Keratinocyte (primary cell): Measurements from ENCODE around the gene DTD2. TPM values are rescaled to one million over a fixed set of nuclear protein-coding genes. Genes with fewer than 3 reads are reported as not detected.

Source experiments
- DNase-seq: peaks from one replicate; pipeline ENCODE4 v3.0.0-alpha.2; 2011; ENCODE audit warnings: low read depth, missing footprints, low spot score
- FAIRE-seq: peaks from 2 replicates; lab custom pipeline; 2011; peaks lifted over from hg19 to GRCh38; lab: Jason Lieb, UNC
- H2AFZ ChIP-seq: 2 replicates; pipeline ENCODE4 v1.6.0; 2012; ENCODE audit warnings: low read length, control low read depth, inconsistent platforms; ENCODE audit not compliant: control insufficient read depth
- H3K27ac ChIP-seq: 2 replicates; pipeline ENCODE4 v1.5.1; 2011; ENCODE audit warnings: low read length; ENCODE audit not compliant: control insufficient read depth, insufficient read depth
- H3K27me3 ChIP-seq: 3 replicates; pipeline ENCODE4 v1.6.0; 2011; ENCODE audit warnings: low read length; ENCODE audit not compliant: control insufficient read depth, insufficient read depth; ENCODE audit errors: extremely low read depth
- H3K36me3 ChIP-seq, 2 experiments: 2 replicates in 1 of 2; 3 replicates in 1 of 2; pipeline ENCODE4 v1.5.1; 2011; ENCODE audit warnings: low read length in 2 of 2, mild to moderate bottlenecking in 1 of 2; ENCODE audit not compliant: control insufficient read depth in 2 of 2, insufficient read depth in 2 of 2; ENCODE audit errors: extremely low read depth in 1 of 2
- H3K4me1 ChIP-seq: 3 replicates; pipeline ENCODE4 v1.5.1; 2011; ENCODE audit warnings: low read length; ENCODE audit not compliant: control insufficient read depth, insufficient read depth; ENCODE audit errors: extremely low read depth
- H3K4me2 ChIP-seq: 3 replicates; pipeline ENCODE4 v1.6.0; 2011; ENCODE audit warnings: low read depth, low read length; ENCODE audit not compliant: control insufficient read depth, insufficient read depth; ENCODE audit errors: extremely low read depth
- H3K4me3 ChIP-seq, 3 experiments: fragments of 200-600 bp in 1 of 3; sonication (generic) in 1 of 3; 2 replicates in 2 of 3; 3 replicates in 1 of 3; pipeline ENCODE4 v1.5.1; 2011 to 2016; ENCODE audit warnings: low read length in 3 of 3, mild to moderate bottlenecking in 3 of 3, control low read depth in 2 of 3, inconsistent platforms in 1 of 3, low read depth in 1 of 3, mixed read lengths in 1 of 3, mixed run types in 1 of 3, moderate library complexity in 1 of 3; ENCODE audit not compliant: control insufficient read depth in 2 of 3, insufficient read depth in 2 of 3; ENCODE audit errors: extremely low read depth in 1 of 3
- H3K79me2 ChIP-seq: 2 replicates; pipeline ENCODE4 v1.6.0; 2012; ENCODE audit warnings: low read length; ENCODE audit not compliant: control insufficient read depth, insufficient read depth
- H3K9ac ChIP-seq: 3 replicates; pipeline ENCODE4 v1.6.0; 2011; ENCODE audit warnings: low read length; ENCODE audit not compliant: control insufficient read depth, insufficient read depth; ENCODE audit errors: extremely low read depth
- H3K9me1 ChIP-seq: 3 replicates; pipeline ENCODE4 v1.6.0; 2011; ENCODE audit warnings: low read length; ENCODE audit not compliant: control insufficient read depth, insufficient read depth; ENCODE audit errors: extremely low read depth
- H3K9me3 ChIP-seq: 2 replicates; pipeline ENCODE4 v1.5.1; 2012; ENCODE audit warnings: low read depth, low read length; ENCODE audit not compliant: control insufficient read depth
- H4K20me1 ChIP-seq: 3 replicates; pipeline ENCODE4 v1.6.0; 2011; ENCODE audit warnings: low read length; ENCODE audit not compliant: control insufficient read depth, insufficient read depth; ENCODE audit errors: extremely low read depth
- EZH2 ChIP-seq: IDR thresholded peaks from one replicate; pipeline ENCODE4 v1.6.1; 2012; ENCODE audit warnings: inconsistent platforms, mild to moderate bottlenecking, low read length, moderate library complexity
- dilution Hi-C: fragments of 300-500 bp; cut with MboI; formaldehyde crosslinking; loops from one replicate; pipeline ENCODE4 v1.7.0; 2020; ENCODE audit warnings: low sequenced_read_pairs; ENCODE audit not compliant: extremely low pct_ligation_motif_present
- polyA plus RNA-seq, 5 experiments: library from polyadenylated mRNA; depleted of rRNA in 3 of 5; stranded (reverse) in 3 of 5; stranded (forward) in 1 of 5; unstranded in 1 of 5; fragments of >200 nt; gene quantifications; 1 replicate in 1 of 5; 2 replicates in 3 of 5; 3 replicates in 1 of 5; pipeline versions ENCODE4 v1.2.1 to v1.2.3, GENCODE V29; 2011 to 2012; ENCODE audit warnings: missing spikeins in 2 of 5, low read depth in 1 of 5, low replicate concordance in 1 of 5
- TF ChIP-seq, protein P1 (sequence below), 3 experiments: IDR thresholded peaks in 1 of 3; conservative IDR thresholded peaks in 1 of 3; optimal IDR thresholded peaks in 1 of 3; 2 replicates in 2 of 3; 3 replicates in 1 of 3; pipeline versions ENCODE3 to v1.5.1; 2011; ENCODE audit warnings: low read length in 3 of 3, mild to moderate bottlenecking in 3 of 3, moderate library complexity in 2 of 3, control low read depth in 1 of 3, inconsistent platforms in 1 of 3; ENCODE audit not compliant: insufficient read depth in 2 of 3; ENCODE audit errors: extremely low read depth in 1 of 3

DTD2 gene
- polyA plus RNA-seq, 1 donor (not counting 4 experiments of a cell fraction or from before 2014, with no cell fraction given) = 22.3 TPM

DNA sequence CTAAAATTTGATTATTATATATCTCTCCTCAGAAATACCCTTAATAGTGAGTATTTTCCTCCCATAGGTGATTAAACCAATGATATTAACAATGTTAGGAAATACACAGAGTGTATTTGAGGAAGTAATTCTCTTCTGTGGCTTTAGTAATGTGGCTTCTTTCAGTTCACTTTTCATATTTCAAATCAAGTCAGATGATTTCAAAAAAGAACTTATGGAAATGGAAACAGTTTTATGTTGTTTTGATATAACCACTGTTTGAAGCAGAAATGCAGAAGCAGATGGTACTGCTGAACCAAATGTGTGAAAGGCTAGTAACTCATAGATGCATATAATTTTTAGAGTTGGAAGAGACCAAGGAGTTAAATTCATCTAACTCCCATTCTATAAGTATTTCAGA, 32.4 kb upstream of the DTD2 start:
- no peak overlapping the region for H3K4me3 ChIP-seq
- H3K36me3 ChIP-seq = no peaks in the 10 kb centered on the region
- TF ChIP-seq EZH2 = no peak
- TF ChIP-seq, protein P1, sequence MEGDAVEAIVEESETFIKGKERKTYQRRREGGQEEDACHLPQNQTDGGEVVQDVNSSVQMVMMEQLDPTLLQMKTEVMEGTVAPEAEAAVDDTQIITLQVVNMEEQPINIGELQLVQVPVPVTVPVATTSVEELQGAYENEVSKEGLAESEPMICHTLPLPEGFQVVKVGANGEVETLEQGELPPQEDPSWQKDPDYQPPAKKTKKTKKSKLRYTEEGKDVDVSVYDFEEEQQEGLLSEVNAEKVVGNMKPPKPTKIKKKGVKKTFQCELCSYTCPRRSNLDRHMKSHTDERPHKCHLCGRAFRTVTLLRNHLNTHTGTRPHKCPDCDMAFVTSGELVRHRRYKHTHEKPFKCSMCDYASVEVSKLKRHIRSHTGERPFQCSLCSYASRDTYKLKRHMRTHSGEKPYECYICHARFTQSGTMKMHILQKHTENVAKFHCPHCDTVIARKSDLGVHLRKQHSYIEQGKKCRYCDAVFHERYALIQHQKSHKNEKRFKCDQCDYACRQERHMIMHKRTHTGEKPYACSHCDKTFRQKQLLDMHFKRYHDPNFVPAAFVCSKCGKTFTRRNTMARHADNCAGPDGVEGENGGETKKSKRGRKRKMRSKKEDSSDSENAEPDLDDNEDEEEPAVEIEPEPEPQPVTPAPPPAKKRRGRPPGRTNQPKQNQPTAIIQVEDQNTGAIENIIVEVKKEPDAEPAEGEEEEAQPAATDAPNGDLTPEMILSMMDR (optimal IDR thresholded peaks at IDR 0.05 in 1 of 3, IDR thresholded peaks at IDR 0.05 in 1 of 3, conservative IDR thresholded peaks at IDR 0.05 in 1 of 3; ENCODE audit: extremely low read depth in 1 of 3, insufficient read depth in 2 of 3, low read length in 3 of 3) = no peak
- H3K9me1 ChIP-seq = no peaks in the 10 kb centered on the region
- FAIRE-seq = no peak
- H3K27ac ChIP-seq = no peak overlapping the region
- dilution Hi-C loops = no loop called here
- no peaks in the 10 kb centered on the region for H3K79me2 ChIP-seq
- no peak overlapping the region for H3K4me2 ChIP-seq
- H3K9me3 ChIP-seq = no peaks in the 10 kb centered on the region
- no peak overlapping the region for H3K9ac ChIP-seq
- H3K4me1 ChIP-seq = peaks cover 5% of the 10 kb centered on the region
- H2AFZ ChIP-seq = no peak overlapping the region
- no peaks in the 10 kb centered on the region for H4K20me1 ChIP-seq
- no peak for DNase-seq
- H3K27me3 ChIP-seq = no peaks in the 10 kb centered on the region

DNA sequence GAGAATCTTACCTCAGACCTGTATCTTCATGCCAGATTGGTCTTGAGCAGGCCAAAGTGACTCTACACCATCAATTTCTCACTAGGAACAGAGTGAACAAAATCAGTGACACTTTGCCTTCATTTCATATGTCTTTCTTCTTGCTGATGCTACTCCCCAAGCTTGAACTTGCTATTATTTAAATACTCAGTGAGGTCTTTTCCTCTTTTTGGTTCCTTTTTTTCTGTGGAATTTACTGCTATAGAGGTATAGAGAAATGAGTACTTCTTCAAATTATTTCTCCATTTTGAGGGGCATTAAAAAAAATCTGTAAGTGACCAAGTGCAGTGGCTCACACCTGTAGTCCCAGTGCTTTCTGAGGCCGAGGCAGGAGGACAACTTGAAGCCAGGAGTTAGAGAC, 30.6 kb upstream of the DTD2 start, which contains the start of gene GPR33:
GPR33 (minus strand) TSS at position 154 of the 400 bp plus-strand sequence. CDS start 4,074 bp downstream, outside the sequence.
- no peak for TF ChIP-seq EZH2
- TF ChIP-seq, protein P1 (optimal IDR thresholded peaks at IDR 0.05 in 1 of 3, IDR thresholded peaks at IDR 0.05 in 1 of 3, conservative IDR thresholded peaks at IDR 0.05 in 1 of 3; ENCODE audit: extremely low read depth in 1 of 3, insufficient read depth in 2 of 3, low read length in 3 of 3) = no peak
- no peak within 1 kb of the TSS for H3K9ac ChIP-seq
- H3K9me1 ChIP-seq = no peaks in the 10 kb centered on the region
- FAIRE-seq = no peak
- H3K4me3 ChIP-seq = no peak within 1 kb of the TSS
- no peaks in the 10 kb centered on the region for H3K27me3 ChIP-seq
- DNase-seq = no peak
- no peak within 1 kb of the TSS for H2AFZ ChIP-seq
- dilution Hi-C loops = no loop called here
- H3K4me1 ChIP-seq = peaks cover 1% of the 10 kb centered on the region
- H3K79me2 ChIP-seq = no peaks in the 10 kb centered on the region
- H4K20me1 ChIP-seq = no peaks in the 10 kb centered on the region
- H3K4me2 ChIP-seq = no peak within 1 kb of the TSS
- H3K36me3 ChIP-seq = no peaks in the 10 kb centered on the region
- no peaks in the 10 kb centered on the region for H3K9me3 ChIP-seq
- H3K27ac ChIP-seq = no peak within 1 kb of the TSS
